Thoracic aorta endothelial cell (primary cell): ENCODE measurements around the gene MSI1. TPM values are rescaled to one million over a fixed set of nuclear protein-coding genes. Genes with fewer than 3 reads are reported as not detected.

ENCODE experiments used
- small RNA-seq: library from RNA; depleted of rRNA; stranded (forward); fragments of <200 nt; gene quantifications from one replicate; pipeline ENCODE3, GENCODE V24; 2012
- total RNA-seq: library from RNA; depleted of rRNA; stranded (reverse); fragments of >200 nt; gene quantifications from 2 replicates; pipeline ENCODE4 v1.2.3, GENCODE V29; 2012

The MSI1 gene
- total RNA-seq: not detected in 2 replicates

DNA sequence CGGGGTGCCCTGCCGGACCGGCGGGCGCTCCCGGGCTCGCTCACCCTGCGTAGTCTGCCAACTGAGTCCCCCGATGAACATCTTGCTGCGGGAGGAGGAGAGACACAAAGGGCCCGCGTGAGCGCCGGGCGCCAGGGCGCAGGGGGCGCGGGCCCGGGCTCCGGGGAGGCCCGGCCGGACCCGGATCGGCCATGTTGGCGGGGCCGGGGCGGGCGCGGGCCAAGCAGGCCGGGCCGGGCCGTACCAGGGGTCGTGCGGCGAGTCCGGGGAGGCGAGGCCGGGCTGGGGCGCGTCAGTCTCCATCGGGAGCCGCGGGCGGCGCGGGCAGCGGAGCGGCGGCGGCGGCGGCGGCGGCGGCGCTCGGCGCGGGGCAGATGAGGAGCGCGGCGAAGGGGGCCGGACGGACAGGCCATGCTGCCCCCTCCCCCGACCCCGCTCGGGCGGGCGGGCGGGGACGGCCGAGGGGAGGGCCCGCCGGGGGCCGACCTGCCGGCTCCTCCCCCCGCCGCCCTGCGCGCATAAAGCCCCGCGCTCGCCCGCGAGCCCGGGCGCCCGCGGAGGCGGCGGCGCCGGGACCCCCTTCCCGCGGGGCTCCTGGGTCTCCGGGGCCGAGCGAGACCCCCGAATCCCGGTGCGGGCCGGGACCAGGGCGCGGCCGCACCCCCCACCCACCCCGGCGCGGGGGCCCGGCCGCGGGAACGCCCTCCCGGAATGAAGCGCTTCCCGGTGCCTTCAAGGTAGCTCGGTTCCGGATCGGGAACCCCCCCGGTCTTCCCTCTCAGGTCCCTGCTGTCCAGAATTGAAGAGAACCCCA lies at the start of gene MSI1:
TSS of gene MSI1 (minus strand) at position 376 of the 814 bp plus-strand sequence. CDS start at position 303, 73 bp downstream.

DNA sequence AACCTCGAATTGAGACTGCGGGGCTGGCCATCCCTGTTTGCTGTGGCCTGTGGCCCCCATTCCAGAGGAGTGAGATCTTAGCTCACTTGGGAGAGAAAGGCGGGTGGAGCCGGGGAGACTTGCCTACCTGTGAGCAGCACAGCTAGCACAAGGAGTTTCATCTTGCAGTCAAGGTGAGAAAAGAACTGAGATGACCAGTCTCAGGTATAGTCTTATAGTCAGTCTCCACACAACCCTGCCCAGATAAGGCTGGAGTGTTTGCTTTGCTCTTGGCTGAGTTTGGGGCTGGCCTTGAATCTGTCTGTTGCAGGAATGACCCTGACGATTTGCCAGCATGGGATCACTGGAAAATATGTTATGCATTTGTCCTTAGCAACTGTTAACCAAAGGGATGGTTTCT lies 41.4 kb downstream of the MSI1 start, which contains the start of gene PLA2G1B:
TSS of gene PLA2G1B (minus strand) at position 187 of the 400 bp plus-strand sequence. CDS start at position 161, 26 bp downstream.

DNA sequence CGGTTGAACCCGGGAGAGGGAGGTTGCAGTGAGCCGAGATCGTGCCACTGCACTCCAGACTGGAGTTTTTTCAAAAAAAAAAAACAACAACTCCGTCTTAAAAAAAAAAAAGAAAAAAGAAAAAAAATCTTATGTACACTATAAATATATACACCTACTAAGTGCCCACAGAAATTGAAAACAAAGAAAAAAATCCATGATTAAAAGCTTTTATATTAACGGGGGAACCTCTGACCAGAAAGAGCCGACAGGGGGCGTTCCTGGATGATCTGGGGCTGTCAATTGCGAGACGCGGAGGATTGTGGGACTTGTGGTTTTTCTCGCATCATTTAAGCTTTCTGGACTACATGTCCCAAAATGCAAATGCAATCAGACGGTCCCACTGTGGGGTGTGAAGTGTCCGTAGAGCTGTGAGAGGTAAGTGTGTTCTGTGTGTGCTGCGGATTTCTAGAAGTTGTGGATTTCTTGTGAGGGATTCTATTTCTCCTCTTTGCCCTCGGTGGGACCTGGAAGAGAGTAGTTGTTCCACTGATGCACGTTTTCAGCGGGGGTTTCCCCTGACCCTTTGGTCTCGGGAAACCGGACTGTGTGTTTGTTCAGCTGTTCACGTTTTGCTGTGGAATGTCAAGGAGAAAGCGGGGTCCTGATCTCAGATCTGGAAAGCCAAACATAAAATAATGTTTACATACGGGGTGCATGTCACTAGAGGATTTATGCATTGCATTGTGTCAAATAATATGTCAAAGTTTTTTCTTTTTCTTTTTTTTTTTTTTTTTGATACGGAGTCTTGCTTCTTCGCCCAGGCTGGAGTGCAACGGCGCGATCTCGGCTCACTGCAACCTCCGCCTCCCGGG lies 66.8 kb downstream of the MSI1 start, which contains the start of gene SIRT4:
TSS of gene SIRT4 (plus strand) at position 360 of the 854 bp plus-strand sequence. CDS start 1,241 bp downstream, outside the sequence.

DNA sequence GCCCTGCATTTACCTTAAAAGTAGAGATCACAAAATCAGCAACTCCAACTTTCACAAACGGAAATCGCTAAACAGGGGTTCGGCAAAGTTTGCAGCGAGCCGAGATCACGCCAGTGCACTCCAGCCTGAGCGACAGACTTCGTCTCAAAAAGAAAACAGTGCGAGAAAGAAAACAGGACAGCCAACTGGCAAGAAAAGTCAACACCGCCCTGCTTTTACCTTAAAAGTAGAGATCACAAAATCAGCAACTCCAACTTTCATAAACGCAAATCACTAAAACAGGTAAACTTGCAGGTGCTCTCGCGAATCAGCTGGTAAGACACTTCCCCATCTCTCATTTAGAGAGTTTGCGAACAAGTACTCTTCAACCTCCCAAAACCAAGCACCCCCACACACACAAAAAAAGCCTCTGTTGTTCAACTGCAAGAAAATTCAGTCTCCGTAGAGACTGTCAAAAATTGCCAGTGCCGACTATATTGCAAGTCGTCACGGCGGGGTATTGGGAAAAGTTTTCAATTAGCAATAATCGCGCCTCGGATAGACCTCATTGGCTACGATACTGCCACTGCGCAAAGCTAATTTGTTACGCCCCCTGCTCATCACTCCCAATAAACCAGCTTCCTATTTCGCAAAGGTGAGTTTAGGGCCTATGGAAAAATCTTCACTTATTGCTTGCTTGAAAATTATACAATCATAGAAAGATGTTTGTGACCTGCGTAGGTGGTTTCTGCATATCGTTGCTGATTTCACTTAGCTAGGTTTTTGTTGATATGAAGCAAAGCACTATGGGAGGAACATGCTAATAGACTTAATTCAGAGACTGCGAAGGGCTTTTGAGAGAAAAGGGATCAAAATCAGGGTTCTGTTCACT lies 76.1 kb downstream of the MSI1 start, which contains the start of gene RNU4-1:
TSS of gene RNU4-1 (minus strand) at position 577 of the 871 bp plus-strand sequence.

Small RNA genes lying within 50 kb of the gene (small RNA-seq; reads per million reads assigned to genes)
- gene RNU4-1: 501 reads per million, percentile 99 among the genes with 10 or more reads in this experiment
- gene RNU4-2: 952 reads per million, percentile 99 among the genes with 10 or more reads in this experiment
- not detected for gene RNU6-1088P

Other genes starting within 250 kb of the MSI1 start
- 151 and 159 TPM in 2 replicates for gene GCN1, start 174.4 kb downstream of the MSI1 start, total RNA-seq
- gene RPLP0, start 168.1 kb downstream of the MSI1 start, total RNA-seq: 2,828 and 2,944 TPM in 2 replicates
- gene PXN, start 103.4 kb downstream of the MSI1 start, total RNA-seq: 161 and 205 TPM in 2 replicates
- gene RNU4-2, start 77.3 kb downstream of the MSI1 start, total RNA-seq: under 0.01 TPM in 2 replicates
- under 0.01 TPM in 2 replicates for gene RNU4-1, start 75.9 kb downstream of the MSI1 start, total RNA-seq
- 0.27 and 0.50 TPM in 2 replicates for gene SIRT4, start 66.8 kb downstream of the MSI1 start, total RNA-seq
- gene PLA2G1B, start 41.4 kb downstream of the MSI1 start, total RNA-seq: not detected in 2 replicates
- 248 and 252 TPM in 2 replicates for gene COX6A1, start 68.9 kb upstream of the MSI1 start, total RNA-seq
- 71.7 and 72.6 TPM in 2 replicates for gene TRIAP1, start 77.2 kb upstream of the MSI1 start, total RNA-seq
- gene GATC, start 77.3 kb upstream of the MSI1 start, total RNA-seq: 30.3 and 36.2 TPM in 2 replicates
- 179 and 196 TPM in 2 replicates for gene SRSF9, start 100.6 kb upstream of the MSI1 start, total RNA-seq
- gene DYNLL1, start 126.9 kb upstream of the MSI1 start, total RNA-seq: 320 TPM in 2 replicates
- 20.8 and 22.3 TPM in 2 replicates for gene COQ5, start 160.0 kb upstream of the MSI1 start, total RNA-seq
- 165 and 196 TPM in 2 replicates for gene RNF10, start 165.2 kb upstream of the MSI1 start, total RNA-seq
- 24.6 and 25.0 TPM in 2 replicates for gene POP5, start 212.2 kb upstream of the MSI1 start, total RNA-seq